Activated CD4-positive, alpha-beta T cell treated with anti-CD3 and anti-CD28 coated beads, Interleukin-2, amount 50 U/mL, for 1 hour (primary cell): Measurements from ENCODE around the gene PLA2G4D.

Experiments used
- DNase-seq: peaks from one replicate; pipeline ENCODE4 v3.0.0-alpha.2; 2020

The PLA2G4D gene

DNA sequence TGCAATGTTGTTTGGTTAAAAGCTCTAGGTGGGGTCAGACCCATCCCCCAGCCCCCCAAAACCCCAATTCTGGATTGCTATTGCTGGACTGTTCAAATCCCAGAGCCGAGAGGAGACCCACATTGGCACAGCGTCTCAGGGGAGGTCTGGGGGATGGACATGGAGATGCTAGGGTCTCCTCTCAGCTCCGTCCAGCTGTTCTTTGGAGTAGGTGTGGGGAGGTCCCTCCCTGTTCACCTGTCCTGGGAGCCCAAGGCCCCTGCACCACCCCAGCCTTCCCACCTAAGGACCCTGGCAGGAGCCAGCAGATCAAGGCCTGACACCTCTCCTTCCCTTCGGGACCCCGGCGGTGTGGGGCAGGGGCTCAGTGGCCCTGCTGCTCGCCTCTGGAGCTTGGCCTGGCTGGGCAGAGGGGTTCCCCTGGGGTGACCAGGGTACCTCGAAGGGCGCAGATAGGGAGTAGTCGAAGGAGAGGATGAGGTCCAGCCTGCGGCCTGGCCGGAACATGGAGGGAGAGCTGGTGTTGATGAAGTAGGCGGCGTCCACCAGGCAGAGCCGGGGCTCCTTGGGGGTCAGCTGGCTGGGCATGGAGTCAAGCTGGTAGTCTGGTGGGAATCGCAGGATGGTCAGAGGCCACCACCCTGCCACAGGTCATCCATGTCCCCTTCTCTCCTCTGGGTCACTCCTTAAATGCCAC, 23.9 kb downstream of the PLA2G4D start:
- no peak for DNase-seq

DNA sequence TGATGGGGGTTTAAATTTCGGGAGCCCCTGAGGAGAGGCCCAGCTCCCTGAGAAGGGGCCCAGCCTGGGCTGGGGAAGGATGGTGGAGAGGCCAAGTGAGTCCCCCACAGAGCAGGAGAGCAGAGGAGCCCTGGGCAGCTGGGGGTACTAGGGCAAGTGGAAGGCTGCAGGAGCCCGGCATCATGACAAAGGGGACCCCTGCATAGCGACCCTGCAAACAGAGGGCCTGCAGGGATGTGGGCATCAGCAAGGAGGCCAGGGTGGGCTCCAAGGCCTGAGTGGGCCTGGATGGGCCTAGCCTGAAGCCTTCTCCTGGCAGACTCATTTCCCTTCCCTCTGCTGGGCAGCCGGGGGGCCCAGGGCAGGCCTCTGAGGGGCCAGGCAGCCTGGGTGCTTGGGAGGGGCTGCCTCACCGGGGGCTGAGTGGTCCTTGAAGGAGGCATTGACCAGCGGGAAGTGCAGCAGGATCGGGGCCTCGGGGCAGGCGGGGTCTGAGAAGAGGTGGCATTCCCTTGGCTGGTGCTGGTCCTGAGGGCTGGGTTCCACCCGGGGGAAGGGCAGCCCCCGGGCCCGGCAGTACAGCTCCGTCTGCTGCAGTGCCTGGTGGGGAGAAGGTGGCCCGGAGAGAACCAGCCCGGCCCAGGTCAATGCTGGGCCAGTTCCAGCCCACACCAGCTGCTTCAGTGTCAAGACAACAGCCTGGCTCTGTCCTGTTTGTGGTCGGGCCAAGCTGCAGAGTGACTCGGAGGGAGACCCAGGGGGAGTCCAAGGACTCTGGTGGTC, 24.7 kb downstream of the PLA2G4D start:
- DNase-seq = no peak

- no peak for DNase-seq
These were observed 25.3 kb downstream of the PLA2G4D start for GRCh38 chr15:42069025-42069424.

DNA sequence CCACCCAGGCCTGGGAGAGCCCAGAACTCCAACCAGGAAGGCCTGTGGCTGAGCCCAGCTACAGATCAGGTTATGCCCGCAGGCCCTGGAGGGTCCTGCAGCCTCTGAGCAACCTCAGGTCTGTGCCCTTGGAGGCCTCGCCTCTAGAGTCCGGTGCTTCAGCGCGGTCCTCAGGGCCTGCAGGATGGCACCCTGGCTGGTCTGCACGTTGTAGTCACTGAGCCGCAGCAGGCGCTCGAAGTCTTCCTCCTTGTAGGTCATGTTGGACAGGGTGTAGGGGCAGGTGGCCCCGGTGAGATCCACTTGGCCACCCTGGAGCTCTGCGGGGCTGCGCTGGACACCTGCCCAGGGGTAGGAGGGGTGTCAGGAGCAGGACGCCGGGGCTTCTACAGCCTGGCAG, 25.8 kb downstream of the PLA2G4D start:
- DNase-seq = no peak

DNA sequence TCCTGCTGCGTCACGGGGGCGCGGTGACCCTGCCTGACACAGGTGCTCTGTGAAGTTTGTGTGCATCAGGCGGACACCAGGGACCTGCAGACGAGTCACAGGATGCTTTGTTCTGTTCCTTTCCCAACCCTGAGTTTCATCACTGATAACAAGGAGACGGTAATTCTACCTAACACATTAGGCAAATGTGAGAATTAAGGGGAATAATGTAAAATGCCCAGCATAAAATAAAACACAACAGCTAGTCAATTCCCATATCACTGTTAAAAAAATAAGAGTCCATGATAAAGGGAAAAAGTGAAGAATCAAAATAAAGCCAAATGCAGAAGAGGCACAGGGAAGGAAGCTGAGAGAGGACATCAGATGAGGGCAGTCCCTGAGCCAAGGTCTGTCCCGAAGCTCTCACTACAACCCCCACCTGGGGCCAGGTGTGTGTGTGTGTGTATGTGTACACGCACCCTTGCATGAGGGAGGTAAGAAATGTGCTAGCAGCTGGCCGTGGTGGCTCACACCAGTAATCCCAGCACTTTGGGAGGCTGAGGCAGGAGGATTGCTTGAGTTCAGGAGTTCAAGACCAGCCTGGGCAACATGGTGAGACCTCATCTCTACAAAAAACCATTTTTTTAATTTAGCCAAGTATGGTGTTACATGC, 27.5 kb downstream of the PLA2G4D start:
- no peak for DNase-seq

DNA sequence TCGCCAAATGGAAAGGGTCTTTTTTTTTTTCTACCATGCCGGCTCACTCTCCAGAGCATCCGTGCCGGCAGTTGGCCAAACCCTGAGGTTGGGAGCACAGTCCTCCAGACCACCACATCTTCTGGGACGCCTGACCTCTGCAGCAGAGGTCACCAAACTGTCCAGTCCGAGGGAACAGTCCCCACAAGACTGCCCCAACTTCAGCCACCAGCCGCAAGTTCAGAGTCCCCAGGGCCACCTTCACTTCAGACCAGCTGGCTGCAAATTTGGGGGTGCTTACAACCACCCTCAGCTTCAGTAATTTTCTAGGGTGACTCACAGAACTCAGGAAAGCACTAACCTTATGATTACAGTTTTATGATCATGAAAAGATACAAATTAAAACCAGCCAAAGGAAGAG, 28.9 kb downstream of the PLA2G4D start:
- no peak for DNase-seq

DNA sequence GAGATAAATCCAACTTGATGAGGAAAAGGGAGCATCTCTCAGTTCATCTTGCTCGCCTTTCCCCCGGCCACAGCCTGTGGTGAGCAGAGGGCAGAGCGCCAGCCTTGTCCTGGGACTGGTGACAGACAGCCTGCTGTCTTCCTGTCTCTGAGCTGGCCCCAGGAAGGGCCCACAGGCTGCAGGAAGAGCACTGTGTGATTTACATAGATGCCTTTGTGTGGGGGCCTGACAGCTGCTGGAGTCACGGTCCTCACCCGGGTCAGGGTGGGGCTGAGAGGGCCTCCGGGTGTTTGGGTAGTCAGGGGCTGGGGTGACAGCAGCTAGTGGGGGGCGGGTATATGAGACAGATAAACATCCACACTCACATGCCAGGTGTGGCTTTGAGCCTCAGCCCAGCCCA, 29.3 kb downstream of the PLA2G4D start:
- DNase-seq = no peak

DNA sequence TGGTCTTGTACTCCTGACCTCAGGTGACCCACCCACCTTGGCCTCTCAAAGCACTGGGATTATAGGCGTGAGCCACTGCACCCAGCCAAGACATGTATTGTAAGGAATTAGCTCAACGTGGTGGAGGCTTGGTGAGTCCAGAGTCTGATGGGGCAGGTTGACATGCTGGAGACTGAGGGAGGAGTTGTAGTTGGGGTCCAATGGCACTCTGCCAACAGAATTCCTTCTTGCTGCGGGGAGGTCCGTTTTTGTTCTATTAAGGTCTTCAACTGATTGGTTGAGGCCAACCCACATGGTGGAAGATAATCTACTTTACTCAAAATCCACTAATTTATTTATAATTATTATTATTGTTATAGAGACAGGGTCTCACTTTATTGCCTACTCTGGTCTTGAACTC, 30.1 kb downstream of the PLA2G4D start:
- no peak for DNase-seq

- DNase-seq = no peak
These were observed 31.1 kb downstream of the PLA2G4D start for GRCh38 chr15:42063122-42063848.

DNA sequence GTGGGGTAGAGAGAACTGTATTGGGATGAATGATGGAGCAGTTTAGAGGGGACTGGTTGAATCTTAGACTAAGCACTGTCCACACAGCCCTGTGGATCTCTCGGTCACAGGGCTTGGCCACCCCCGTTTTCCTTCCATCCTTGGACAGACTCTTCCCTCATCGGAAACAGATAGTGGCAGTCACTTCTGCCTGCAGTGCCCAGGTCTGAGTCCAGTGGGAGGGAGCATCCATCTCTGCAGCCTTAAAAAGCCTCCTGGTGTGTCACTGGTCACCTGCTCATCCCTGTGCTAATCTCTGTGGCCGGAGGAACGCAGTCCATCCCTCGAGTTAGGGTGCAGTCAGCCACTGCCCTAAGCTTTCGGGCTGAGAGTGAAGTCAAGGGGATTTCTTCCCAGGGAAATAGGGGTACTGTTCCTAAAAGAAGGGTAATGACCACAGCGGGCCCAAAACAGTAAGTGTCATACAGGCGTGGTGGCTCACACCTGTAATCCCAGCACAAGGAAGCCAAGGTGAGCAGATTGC, 32.0 kb downstream of the PLA2G4D start:
- no peak for DNase-seq

DNA sequence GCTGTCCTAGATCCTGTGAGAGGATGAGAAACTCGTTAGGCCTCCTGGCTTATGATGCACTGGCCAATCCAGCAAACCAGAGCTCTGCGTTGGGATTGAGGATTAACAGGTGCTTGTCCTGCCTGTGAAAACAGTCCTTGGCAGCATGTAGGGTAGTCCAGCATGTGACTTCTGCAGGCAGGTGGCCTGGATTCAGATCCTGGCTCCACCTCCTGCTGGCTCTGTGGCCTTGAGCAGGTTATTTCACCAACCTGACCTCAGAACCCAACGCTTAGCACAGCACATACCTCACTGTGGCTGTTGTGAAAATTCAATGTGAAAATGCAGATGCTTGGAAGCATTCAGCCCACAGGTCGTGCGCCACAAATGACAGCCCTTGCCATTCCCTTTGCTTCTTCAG, 33.6 kb downstream of the PLA2G4D start:
- DNase-seq = no peak

GRCh38 chr15:42060477-42060763, 33.9 kb downstream of the PLA2G4D start:
- DNase-seq = no peak

- DNase-seq = peak; percentile 72
These were observed 34.5 kb downstream of the PLA2G4D start for GRCh38 chr15:42059661-42060476.

- DNase-seq = no peak
These were observed 35.6 kb downstream of the PLA2G4D start for GRCh38 chr15:42058791-42059190.

- no peak for DNase-seq
These were observed 36.3 kb downstream of the PLA2G4D start for GRCh38 chr15:42057799-42058646.

DNA sequence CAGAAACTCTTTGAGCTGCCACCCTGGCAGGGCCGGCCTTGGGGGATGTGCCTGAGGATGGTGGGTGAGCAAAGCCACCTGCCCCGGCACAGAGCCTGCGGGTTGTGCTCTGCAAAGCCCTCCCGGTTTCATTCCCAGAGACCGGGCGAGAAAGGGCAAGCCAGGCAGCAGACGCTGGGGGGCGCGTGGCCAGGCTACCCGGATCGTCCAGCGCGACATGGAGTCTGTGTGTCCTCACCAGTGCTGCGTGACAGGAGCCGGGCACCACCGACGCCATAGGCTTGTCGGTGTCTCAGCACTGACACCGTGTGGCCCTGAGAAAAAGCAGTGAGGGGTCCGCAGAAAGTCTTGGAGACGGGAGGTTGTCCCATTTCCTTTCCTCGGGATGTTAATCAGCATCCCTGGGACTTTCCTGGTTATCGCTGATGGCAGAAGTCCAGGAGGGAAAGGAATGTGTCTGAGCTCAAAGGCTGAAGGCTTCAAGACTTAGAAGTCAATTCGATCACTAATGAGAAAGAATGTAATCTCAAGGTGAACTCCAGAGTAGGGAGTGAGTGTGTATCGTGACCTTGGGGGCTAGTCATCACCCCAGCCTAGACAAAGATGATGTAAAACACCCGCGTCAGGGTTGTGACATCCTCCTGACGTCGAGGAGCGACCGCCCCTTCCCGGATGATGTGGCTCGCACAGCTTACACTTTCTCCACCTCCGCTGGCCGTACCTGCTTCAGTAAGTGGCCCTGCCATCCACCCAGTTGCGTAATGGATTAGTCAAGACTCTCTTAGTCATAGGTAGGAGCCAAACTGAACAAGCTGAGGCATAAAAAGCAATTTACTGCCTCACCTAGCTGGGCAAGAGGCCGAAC, 37.2 kb downstream of the PLA2G4D start:
- peak; percentile 47 for DNase-seq

DNA sequence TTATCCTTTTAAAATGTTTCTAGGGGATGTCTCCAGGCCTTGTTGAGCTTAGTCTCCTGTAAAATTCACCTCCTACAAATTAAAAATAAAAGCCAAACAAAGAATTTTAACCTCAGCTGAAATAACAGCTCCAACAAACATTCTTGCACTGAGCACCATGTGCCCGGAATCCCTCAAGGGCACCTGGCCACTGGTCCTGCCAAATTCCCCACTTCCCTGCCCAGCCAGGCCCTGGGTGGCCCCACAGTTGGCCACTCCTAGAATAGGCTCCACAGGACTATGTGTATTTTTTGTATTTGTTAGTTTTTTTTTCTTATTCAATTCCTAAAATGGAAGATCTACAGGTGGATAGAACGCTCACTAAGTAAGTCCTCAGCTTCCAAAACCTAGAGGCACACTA, 40.4 kb downstream of the PLA2G4D start:
- no peak for DNase-seq

- no peak for DNase-seq
These were observed 41.4 kb downstream of the PLA2G4D start for GRCh38 chr15:42053010-42053409.

DNA sequence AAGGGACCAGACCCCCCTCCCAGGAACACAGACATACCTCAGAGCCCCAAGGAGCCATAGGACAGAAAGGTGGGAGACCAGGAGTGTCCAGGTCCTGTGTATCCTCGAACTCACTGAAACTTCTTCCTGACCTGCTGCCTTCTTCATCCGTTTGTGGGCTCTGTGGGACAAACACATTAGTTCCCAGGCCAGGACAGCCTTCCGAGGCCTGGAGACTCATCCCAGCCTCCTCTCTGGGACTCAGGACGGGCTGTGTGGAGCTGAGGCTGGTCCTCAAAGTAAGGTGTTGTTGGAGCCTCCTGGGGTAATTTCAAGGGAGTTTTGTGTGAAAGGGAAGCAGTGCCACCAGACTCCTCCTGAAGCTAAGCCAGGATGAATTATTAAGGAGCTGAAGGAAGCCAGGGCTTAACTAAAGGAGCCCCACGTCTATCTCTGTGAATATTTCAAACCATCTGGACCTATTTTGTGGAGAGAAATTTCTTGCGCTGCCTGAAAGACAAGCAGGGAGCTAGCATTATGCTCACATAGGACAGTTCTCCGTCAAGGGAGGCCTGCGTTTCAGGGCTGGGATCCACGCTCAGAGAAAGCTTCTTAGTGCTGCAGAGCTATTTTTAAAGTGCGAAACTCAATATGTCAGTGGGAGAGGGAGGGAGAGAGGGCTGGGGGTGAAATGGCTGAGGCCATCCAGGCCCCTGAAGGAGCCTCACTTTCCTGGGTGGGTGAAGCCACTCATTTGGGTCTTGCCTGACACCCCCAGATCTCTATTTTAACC, 43.7 kb downstream of the PLA2G4D start:
- DNase-seq = no peak

- no peak for DNase-seq
These were observed 45.6 kb downstream of the PLA2G4D start for GRCh38 chr15:42048821-42049200.
